ENCODE results near the gene RNH1. TPM values are rescaled to one million over a fixed set of nuclear protein-coding genes. Genes with fewer than 3 reads are reported as not detected.
A peak's percentile ranks its signal among the peaks of the same experiment; 100 is the strongest.

Gene RNH1
- total RNA-seq (2022) (288 TPM in 2 replicates), Bru-seq, nascent RNA (percentile 77 among the genes with signal in this experiment), BruChase-seq, experiment 1, labeled RNA remaining after a 6-hour chase (percentile 91 among the genes with signal in this experiment), BruChase-seq, experiment 2, labeled RNA remaining after a 2-hour chase (percentile 78 among the genes with signal in this experiment)
- long read RNA-seq, transcript RNH1-202 (10 exons, 1,791 nt) = major isoform, 182 of 1,141 reads
- long read RNA-seq, transcript RNH1-205 (11 exons, 2,014 nt) = minor isoform, 77 of 1,141 reads
- long read RNA-seq, transcript RNH1-203 (10 exons, 1,722 nt) = minor isoform, 137 of 1,141 reads
- long read RNA-seq, transcript RNH1-222 (11 exons, 1,829 nt) = minor isoform, 36 of 1,141 reads
- long read RNA-seq, partial matches to known transcripts = 387 of 1,141 reads
- long read RNA-seq, other reads (novel, unspliced or antisense) = 221 of 1,141 reads

- H3K9me3 Mint-ChIP-seq (ENCODE audit: unreplicated experiment) = no peaks in the 10 kb centered on the region
- intact Hi-C loops (cut with micrococcal nuclease) = loop anchor here (1.0 kb wide), 1 partner anchor 11 kb away; no protein-coding TSS in a partner anchor
- peak within 1 kb of the TSS; percentile 99 for H3K27ac Mint-ChIP-seq (ENCODE audit: low read depth, unreplicated experiment)
- no peaks in the 10 kb centered on the region for H3K27me3 Mint-ChIP-seq (ENCODE audit: insufficient read depth, unreplicated experiment)
- TF ChIP-seq CTCF (IDR thresholded peaks at IDR 0.05; ENCODE audit: unreplicated experiment) = no peak
- no TSS peak for BruUV-seq (replicated peaks)
- peak; percentile 94 for DNase-seq (ENCODE audit: unreplicated experiment)
- H3K4me3 Mint-ChIP-seq (ENCODE audit: unreplicated experiment) = peak within 1 kb of the TSS; percentile 95
- ChIA-PET CTCF (interaction anchor here (0.5 to 6.8 kb wide), 5 partner anchors 11 to 456 kb away, joined by 3 to 34 read pairs (median 4); partner anchors contain the start of gene PTDSS2), POLR2A (interaction anchor here (0.7 to 6.5 kb wide), 16 partner anchors 9 to 302 kb away, joined by 3 to 81 read pairs (median 6); partner anchors contain the start of genes BET1L, HRAS, LMNTD2 and PHRF1)
- H3K36me3 Mint-ChIP-seq (ENCODE audit: insufficient read depth, unreplicated experiment) = peaks cover 40% of the 10 kb centered on the region
- H3K4me1 Mint-ChIP-seq (ENCODE audit: insufficient read depth, unreplicated experiment) = peaks cover 6% of the 10 kb centered on the region
Observed at GRCh38 chr11:506995-507726, at the start of gene RNH1. RNH1 (minus strand) TSS chr11:507242; CDS start chr11:502162, 5,080 bp downstream.

- POLR2A ChIA-PET = interaction anchor here (0.6 to 1.8 kb wide), 4 partner anchors 10 to 20 kb away, joined by 3 to 9 read pairs (median 4); partner anchors contain the start of gene PHRF1
- no peak for TF ChIP-seq CTCF (IDR thresholded peaks at IDR 0.05; ENCODE audit: unreplicated experiment)
- Mint-ChIP-seq H3K27me3 (ENCODE audit: insufficient read depth, unreplicated experiment) (no peaks in the 10 kb centered on the region), H3K36me3 (ENCODE audit: insufficient read depth, unreplicated experiment) (no peaks in the 10 kb centered on the region), H3K4me1 (ENCODE audit: insufficient read depth, unreplicated experiment) (peaks cover 9% of the 10 kb centered on the region), H3K4me3 (ENCODE audit: unreplicated experiment) (no peak overlapping the region), H3K27ac (ENCODE audit: low read depth, unreplicated experiment) (no peak overlapping the region), H3K9me3 (ENCODE audit: unreplicated experiment) (no peaks in the 10 kb centered on the region)
- DNase-seq (ENCODE audit: unreplicated experiment) = no peak
- intact Hi-C loops (cut with micrococcal nuclease) = no loop called here
- CTCF ChIA-PET = interaction anchor here (0.6 to 0.7 kb wide), 2 partner anchors 22 to 60 kb away, joined by 3 to 4 read pairs; partner anchors contain the start of gene IRF7
- no TSS peak for BruUV-seq (replicated peaks)
Observed at GRCh38 chr11:555780-556661, 49.0 kb upstream of the RNH1 start.

- no TSS peak for BruUV-seq (replicated peaks)
- ChIA-PET POLR2A (interaction anchor here (0.6 to 1.8 kb wide), 6 partner anchors 9 to 98 kb away, joined by 3 to 9 read pairs (median 3); partner anchors contain the start of gene PHRF1), CTCF (interaction anchor here (0.7 to 1.2 kb wide), 3 partner anchors 10 to 59 kb away, joined by 3 to 4 read pairs (median 3); no protein-coding TSS in a partner anchor)
- Mint-ChIP-seq H3K36me3 (ENCODE audit: insufficient read depth, unreplicated experiment) (no peaks in the 10 kb centered on the region), H3K27ac (ENCODE audit: low read depth, unreplicated experiment) (no peak overlapping the region), H3K4me3 (ENCODE audit: unreplicated experiment) (peak overlapping the region; percentile 36), H3K9me3 (ENCODE audit: unreplicated experiment) (no peaks in the 10 kb centered on the region), H3K4me1 (ENCODE audit: insufficient read depth, unreplicated experiment) (peaks cover 9% of the 10 kb centered on the region), H3K27me3 (ENCODE audit: insufficient read depth, unreplicated experiment) (no peaks in the 10 kb centered on the region)
- intact Hi-C loops (cut with micrococcal nuclease) = no loop called here
- no peak for TF ChIP-seq CTCF (IDR thresholded peaks at IDR 0.05; ENCODE audit: unreplicated experiment)
- DNase-seq (ENCODE audit: unreplicated experiment) = no peak
Observed at GRCh38 chr11:555227-555779, 48.3 kb upstream of the RNH1 start.
